DMS 273 (cell line): ENCODE data around the gene TBC1D1.

Source experiments
- DNase-seq: peaks from one replicate; lab custom pipeline; 2025; ENCODE audit not compliant: unreplicated experiment; lab: John Stamatoyannopoulos, UW

Gene TBC1D1

DNA sequence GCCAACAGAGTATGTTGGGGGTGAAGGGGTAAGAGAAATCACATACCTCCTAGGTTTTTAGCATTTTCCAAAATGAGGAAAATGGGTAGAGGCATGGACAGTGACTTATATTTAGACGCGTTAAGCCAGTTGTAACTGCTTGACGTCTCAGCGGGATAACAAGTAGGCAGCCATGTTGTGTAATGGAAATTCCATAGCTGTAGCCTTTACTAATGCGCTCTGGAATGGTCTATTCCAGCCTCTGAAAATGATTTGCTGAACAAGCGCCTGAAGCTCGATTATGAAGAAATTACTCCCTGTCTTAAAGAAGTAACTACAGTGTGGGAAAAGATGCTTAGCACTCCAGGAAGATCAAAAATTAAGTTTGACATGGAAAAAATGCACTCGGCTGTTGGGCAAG is 204.8 kb downstream of the TBC1D1 start:
- no peak for DNase-seq

DNA sequence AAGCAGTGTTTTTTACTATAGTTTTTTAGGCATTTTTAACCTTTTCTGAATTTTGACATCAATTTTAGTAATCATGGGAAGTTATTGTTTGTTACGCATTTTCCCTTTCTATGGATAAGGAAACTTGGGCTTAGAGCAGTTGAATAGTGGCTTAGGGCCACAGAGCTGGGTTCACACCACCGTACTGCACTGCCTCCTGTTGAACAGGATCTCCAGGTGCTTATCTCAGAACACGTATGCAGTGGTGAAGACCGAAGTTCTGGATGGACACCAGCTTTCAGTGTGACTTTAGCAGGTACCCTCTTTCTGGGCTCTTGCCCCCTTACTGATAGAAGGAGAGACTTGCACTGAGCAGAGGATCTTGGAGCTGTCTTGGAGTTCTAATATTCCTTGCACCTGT is 206.9 kb downstream of the TBC1D1 start:
- DNase-seq = no peak

DNA sequence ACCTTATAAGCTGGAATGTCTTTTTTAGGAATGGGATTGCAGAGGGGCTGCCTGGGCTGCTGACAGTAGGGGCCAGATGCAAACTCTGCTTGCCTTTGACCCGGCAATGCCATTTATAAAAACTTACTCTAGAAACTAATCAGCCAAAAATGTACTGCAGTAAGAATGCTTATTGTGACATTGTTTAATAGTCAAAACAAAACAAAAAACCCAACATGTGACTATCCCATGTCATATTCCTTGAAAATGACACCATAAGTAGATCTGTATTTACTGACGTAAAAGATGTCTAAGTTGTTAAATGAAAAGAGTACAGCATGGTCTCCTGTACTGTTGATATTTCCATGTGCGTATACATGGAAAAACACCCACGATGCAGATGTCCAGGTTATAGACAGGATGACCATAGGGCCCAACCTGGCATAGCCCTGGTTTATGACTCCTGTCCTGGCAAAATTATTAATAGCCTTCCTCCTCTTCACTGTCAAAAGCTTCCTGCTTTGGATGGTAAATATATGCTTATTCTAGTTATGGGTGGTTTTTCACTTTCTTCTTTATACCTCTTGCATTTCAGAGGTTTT is 208.2 kb downstream of the TBC1D1 start:
- DNase-seq = no peak

DNA sequence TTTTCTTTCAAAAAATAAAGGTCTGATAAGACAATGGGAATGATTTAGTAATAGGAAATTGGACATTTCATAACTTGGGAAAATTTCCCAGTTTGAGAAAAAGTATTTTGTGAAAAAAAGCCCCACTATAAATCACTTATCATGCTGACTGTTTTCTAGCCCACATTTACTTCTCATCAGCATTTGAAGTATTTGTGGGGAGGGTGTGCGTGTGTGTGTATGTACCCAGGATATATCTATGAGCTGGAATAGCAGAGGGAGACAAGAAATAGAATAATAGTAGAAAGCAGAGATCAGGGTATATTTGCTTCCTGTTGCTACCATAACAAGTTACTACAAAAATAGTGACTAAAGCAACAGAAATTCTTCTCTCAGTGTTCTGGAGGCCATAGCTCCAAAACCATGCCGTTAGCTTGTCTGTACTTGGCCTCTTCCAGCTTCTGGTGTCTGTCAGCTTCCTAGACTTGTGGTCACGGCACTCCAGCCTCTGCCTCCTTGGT is 209.1 kb downstream of the TBC1D1 start:
- no peak for DNase-seq

DNA sequence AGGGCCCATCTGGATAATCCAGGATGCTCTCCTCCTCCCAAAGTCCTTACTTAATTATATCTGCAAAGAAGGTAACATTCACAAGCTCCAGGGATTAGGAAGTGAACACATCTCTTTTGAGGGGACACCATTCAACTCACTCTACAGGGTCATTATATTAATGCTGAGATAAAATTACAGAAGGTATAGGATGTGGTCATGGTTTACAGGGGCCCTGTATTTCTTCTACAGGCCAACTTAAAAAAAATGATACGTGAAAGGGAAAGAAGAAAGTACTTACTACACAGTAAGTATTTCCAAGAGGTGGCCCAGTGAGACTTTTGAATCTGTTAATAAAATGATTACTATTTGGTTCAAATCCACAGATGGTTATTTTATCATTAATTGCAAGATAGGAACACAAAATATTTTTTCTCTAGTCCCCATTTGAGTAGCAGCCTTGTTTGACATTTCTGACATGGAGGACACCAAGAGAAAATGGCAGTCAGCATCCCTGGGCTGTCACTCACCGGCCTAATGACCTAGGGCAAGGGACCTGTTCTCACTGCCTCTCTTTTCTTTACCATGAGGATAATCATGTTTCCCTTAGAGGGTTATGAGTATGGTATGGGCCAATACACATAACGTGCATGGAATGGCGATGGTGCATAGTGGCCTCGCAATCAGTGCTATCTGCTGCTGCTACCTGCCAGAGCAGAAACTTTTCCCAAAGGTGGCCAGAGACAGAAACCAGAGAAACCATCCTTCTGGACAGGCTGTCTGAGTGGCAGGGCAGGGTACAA is 209.8 kb downstream of the TBC1D1 start:
- no peak for DNase-seq

DNA sequence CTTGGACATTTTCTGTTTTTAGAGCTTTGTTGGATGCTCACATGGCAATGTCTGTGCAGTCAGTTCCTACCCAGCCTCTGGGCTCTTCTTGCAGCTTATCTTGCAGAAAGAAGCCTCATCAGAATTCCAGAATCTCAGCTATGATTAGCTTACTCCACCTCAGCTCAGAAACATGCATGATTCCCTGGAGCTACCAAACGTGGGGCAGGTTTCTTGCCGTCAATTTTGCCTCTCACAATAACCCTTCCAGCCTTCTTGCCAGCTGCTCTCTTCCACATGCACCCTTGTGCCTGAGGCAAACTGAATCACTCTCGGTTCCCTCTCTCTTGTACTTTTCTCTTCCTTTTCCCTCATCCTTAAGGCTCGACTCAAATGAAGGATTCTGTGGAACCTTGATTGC is 210.7 kb downstream of the TBC1D1 start:
- no peak for DNase-seq

DNA sequence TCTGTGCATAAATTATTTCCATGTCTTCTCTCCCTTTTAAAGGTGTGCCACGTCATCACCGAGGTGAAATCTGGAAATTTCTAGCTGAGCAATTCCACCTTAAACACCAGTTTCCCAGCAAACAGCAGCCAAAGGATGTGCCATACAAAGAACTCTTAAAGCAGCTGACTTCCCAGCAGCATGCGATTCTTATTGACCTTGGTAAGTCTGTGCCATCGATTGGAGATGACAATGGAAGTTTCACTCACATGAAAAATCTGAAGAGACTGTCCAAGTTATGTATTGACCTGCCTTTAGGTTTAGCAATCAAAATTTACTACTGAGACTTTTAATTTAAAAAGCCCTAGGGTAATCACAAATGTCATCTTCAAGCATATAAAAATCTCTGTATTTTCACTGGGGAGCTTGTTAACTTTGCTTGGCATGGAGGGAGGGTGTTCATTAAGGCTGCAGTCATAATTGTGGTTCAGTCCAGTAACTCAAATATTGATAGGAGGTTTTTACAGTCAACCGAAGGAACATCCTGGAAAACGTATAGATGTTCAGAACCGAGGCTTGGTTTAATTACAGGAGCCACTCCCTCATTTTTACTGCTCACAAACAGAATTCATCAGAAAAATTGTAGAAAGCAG is 212.2 kb downstream of the TBC1D1 start:
- DNase-seq = no peak

DNA sequence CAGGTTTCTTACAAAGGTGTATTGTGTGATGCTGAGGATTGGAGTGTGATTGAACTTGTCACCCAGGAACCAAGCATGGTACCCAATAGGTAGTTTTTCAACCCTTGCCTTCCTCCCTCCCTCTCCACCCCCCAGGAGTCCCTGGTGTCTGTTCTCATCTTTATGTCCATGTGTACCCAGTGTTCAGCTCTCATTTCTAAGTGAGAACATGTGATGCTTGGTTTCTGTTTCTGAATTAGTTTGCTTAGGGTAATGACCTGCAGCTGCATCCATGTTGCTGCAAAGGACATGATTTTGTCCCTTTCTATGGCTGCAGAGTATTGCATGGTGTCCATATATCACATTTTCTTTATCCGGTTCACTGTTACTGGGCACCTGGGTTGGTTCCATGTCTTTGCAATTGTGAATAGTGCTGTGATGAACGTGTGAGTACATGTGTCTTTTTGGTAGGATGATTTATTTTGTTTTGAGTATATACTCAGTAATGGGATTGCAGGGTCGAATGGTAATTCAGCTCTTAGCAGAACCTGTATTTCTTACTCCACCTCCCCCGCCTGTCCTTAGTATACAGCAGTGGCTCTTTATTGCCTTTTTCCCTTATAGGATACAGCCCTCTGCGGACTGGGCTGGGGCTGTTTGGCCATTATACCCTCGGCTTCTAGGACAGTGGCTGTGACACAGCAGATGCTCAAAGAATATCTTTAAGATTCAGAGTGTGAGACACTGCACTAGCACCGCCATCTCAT is 214.8 kb downstream of the TBC1D1 start:
- DNase-seq = no peak

DNA sequence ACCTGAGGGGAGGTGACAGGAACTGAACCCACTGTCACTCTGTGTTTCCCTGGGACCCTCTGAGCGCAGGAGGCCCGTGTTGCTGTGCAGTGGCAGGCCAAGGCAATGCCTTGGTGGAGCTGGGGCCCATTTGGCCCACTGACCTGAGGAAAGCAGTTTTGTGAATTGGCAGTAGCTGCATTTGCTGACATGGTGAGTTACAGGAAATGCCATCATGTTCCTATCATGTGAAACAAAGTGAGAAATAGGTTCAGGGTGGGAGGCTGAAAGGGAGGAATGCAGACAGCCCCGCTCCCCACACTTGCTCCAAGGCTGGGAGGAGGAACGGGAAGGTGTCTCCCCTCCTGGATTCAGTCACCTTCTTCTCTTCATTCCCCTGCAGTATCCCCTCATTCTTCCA is 215.4 kb downstream of the TBC1D1 start:
- DNase-seq = no peak

DNA sequence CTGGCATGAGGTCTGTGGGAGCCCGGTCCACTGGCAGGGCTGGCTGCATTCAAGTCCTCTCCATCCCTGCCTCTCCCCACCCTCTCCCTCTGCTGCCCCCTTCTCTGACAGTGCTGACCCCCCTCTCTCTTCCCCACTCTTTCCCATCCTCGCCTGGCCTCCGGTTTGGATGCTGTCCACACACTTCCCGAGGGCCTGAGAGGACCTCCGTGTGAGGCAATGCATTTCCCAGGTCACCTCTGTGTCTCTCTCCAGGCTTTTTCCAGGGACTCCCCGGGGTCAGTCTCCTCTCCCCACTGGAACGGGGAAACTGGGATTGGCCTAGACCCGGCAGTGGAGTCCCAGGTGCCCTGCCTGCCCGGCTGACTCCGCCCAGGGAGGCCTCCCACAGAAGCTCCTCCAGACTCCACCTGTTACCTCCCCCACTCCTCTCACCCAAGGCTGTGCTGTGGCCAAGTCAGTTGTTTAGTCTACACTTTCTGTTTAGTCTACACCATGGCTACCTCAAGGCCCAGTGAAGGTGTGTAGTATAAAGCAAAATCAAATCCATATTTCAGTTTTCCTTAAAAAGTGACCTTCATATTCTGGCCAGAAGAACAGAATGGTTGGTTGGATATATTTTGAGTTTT is 216.1 kb downstream of the TBC1D1 start:
- no peak for DNase-seq

DNA sequence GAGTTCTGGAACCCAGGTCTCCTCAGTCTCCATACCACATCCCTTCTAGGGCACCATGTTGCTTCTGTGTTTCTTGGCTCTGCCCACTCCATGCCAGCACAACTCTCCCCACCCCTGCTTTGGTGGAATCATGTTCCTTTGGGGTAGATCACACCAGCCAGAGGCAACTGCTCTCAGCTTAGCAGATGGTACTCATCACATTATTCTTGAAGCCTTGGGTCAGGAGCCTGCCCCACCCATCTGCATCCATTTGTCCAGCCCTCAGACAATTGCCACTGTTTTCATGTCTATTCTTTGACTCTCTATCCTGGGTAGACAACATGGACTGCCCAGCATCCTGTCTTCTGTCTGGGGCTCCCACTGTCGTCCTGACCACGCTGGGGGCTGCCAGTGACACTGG is 216.9 kb downstream of the TBC1D1 start:
- DNase-seq = no peak

DNA sequence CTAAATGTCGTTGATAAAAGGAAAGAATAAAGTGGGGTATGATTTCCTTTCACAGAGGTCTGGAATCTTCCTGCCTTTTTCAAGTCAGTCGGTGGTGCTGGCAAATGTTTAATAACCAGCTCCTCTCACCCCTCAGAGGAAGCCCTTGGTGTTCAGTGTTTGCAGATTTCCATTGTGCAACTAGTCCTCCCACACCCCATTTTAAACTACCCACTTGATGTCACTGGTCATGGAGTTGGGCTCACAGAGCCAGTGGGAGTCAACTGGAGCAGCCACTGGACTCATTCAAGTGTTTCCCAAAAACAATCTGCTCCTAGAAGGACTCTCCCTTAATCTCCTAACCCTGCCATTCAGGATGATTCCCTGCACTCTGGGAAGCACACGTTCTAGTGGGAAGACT is 218.5 kb downstream of the TBC1D1 start:
- DNase-seq = no peak

DNA sequence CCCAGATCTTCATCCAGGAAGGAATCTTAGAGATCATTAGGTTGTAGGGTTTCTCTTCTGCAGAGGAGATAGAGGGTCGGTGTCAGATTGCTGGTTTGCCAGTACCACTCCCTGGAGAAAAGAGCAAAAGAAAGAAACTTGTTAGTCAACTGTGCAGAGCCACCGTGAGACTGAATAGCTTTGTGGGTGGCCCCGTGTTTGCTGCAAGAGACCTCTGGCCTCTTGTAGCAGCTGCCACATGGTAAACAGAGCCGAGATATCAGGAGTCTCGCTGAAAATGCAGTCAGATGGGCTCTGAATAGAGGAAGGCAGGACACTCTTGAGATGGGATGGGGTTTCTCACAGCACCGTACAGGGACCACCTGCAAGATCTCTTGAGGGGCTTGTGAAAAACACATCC is 219.0 kb downstream of the TBC1D1 start:
- no peak for DNase-seq

DNA sequence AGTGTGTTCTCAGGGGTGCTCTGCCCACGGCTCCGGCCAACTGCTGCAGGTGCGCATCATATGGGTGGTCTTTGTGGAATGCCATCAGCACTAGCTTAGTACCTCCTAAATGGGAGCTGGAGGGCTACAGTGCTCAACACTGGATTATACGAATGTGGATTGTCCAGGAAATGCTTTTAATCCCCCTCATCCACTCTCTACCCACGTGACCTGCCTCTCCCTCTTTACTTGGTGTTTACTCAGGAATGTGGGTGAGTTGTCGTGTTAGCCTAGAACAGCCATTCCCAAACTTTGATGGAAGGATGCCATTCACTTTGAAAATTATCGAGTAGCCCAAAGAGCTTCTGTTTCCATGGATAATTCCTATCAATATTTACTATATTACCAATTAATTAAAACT is 220.1 kb downstream of the TBC1D1 start:
- DNase-seq = no peak

DNA sequence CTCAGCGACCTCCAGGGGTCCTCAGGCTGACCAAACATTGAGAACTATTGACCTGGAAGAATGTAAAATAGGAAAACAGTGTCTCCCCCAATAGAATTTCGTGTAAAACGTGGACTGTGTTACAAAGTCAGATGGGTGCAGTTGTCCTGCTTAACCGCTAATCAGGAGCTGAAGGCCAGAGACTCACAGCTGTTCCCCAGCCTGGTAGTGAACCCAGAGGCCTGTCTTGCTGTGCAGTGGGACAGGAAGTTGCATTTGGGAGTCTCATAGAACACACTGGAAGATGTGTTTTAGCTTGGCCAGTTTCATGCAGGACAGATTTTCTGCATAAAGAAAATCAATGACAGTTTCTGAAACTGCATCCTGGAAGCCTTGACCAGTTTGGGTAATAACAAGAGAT is 220.8 kb downstream of the TBC1D1 start:
- DNase-seq = no peak

DNA sequence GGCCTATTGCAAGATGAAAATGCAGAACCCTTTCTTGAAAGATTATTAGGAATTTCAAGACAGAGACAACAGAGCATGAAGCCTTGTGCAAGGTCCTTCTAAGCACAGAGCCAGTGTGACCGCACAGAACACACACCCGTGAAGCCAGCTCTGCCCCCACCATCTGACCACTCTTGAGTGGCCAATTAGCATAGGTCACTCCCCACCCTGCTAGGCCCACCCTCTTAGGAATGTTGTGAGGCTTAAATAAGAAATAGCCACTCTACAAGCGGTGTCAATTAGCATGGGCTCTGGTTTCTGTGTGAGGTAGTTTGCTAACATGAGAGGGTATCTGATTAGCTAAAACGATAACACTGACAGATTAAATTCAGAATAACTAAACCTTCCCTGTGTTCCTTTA is 222.2 kb downstream of the TBC1D1 start:
- DNase-seq = no peak

DNA sequence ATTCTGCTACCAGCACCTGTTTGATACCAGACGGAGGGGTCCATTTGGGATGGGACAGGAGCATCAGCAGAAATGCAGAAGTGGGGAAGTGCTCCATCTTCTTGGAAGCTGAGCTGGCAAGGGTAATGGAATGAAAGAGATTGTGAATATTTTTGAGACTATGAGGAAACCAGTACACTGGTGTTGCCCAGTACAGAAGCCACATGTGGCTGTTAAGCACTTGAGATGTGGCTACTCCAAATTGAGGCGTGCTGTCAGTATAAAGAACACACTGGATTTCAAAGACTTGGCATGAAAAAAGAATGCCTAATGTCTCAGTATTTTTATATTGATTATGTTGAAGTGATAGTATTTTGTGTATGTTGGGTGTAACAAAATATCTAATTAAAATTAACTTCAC is 222.7 kb downstream of the TBC1D1 start:
- no peak for DNase-seq

DNA sequence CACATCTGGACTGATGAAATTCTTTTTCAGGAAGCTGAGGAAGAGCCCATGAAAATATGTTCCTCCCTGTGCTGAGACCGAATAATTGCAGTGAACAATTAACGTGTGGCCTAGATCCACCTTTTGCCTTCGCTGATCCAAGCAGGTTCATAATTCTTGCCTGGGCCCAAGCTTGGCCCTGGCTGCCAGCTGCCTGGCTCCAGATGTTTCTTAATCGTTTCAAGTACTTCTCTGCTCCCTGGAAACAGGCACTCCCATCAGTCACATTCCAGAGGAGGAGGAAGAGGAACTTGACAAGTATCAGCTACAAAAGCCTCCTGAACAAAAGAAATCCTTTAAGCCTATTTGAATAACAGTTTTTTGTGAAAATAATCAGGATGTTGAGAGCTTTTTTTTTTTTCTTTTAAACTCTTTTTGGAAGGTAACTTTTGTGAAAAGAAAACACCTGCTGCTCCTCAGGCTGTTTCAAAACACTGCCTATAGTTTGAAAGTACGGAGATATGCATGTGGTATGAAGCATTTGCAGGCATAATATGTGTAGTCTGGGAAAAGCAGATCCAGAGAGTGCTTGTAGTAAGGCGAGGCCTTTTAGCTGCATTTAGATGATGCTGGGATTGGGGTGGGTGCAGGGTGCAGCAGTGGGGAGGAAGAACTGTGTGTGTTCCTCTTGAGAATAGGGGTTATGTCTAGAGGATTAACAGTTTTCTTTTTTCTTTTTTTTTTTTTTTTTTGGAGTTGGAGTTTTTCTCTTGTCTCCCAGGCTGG is 223.7 kb downstream of the TBC1D1 start:
- DNase-seq = no peak

DNA sequence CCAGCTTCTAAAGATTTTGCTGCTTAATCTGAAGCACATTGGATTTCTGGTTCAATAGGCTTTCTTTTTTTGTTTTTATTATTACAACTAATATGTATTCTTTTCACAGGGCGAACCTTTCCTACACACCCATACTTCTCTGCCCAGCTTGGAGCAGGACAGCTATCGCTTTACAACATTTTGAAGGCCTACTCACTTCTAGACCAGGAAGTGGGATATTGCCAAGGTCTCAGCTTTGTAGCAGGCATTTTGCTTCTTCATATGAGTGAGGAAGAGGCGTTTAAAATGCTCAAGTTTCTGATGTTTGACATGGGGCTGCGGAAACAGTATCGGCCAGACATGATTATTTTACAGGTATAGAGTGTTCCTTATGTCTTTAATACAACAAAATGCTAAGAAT is 224.7 kb downstream of the TBC1D1 start:
- DNase-seq = no peak

DNA sequence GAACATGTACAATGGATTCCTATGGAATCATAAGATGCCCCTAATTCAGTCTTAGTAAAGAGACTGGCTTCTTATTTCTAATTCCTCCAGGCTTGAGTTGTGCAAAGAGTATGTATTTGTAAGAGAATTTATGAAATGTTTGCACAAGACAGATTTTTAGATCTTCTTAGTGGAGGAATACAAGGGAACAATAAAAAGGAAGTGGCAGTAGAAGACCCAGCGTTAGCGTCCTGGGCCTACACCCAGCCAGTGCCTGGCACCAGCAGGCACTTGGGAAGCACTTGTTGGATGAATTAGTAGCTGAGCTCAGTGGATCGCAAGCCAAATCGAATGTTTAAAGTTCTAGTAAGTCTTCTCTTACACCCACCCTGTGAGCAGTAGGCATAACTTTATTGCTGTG is 226.7 kb downstream of the TBC1D1 start:
- DNase-seq = no peak
